ENCODE measurements around the gene FOSB. TPM values are rescaled to one million over a fixed set of nuclear protein-coding genes. Genes with fewer than 3 reads are reported as not detected.

FOSB gene
- total and polyA plus RNA-seq, 9 of the 15 experiments (the other 6 are each of a cell fraction or from before 2014, with no cell fraction given) = 0.11 to 2.7 (median 0.73) TPM

- TF ChIP-seq ELF4 (CRISPR knock-in tag; IDR thresholded peaks at IDR 0.05) (no peak), ETV6 (IDR thresholded peaks at IDR 0.05; ENCODE audit: borderline replicate concordance in 1 of 2, low read depth in 2 of 2, low read length in 1 of 2) (no peak), ETV6 (CRISPR knock-in tag; IDR thresholded peaks at IDR 0.05; ENCODE audit: borderline replicate concordance) (no peak), GABPA (tag; conservative IDR thresholded peaks at IDR 0.05; ENCODE audit: low read depth) (no peak; the same call in 1 of the 2 replicates), PRMT5 (CRISPR knock-in tag; IDR thresholded peaks at IDR 0.05) (no peak), GABPB2 (CRISPR knock-in tag; conservative IDR thresholded peaks at IDR 0.05) (no peak), SETDB1 (IDR thresholded peaks at IDR 0.05; ENCODE audit: low read length) (no peak), ZNF444 (CRISPR knock-in tag; IDR thresholded peaks at IDR 0.05) (no peak), CAMTA2 (CRISPR knock-in tag; conservative IDR thresholded peaks at IDR 0.05) (no peak), BACH1 (tag; IDR thresholded peaks at IDR 0.05) (peak; percentile 69; the same call in 1 of the 2 replicates), CHCHD3 (CRISPR knock-in tag; IDR thresholded peaks at IDR 0.05) (no peak), ZNF140 (CRISPR knock-in tag; IDR thresholded peaks at IDR 0.05) (no peak), RBFOX2 (IDR thresholded peaks at IDR 0.05; ENCODE audit: low read depth, low read length) (peak; percentile 49; the same call in 1 of the 2 replicates), KDM4B (IDR thresholded peaks at IDR 0.05; ENCODE audit: borderline replicate concordance in 2 of 2, low read depth in 1 of 2) (no peak), POLR3G (IDR thresholded peaks at IDR 0.05; ENCODE audit: extremely low read depth, insufficient read length, insufficient replicate concordance) (no peak), NONO (IDR thresholded peaks at IDR 0.05; ENCODE audit: low read depth in 2 of 2, low read length in 1 of 2) (peak in 1 of 2 experiments; percentile 44; a peak in 1 of 4 replicates), FOXA3 (CRISPR knock-in tag; conservative IDR thresholded peaks at IDR 0.05 in 1 of 2, IDR thresholded peaks at IDR 0.05 in 1 of 2) (peak in 1 of 2 experiments; percentile 55; a peak in 2 of 4 replicates), GTF2F1 (IDR thresholded peaks at IDR 0.05; ENCODE audit: low read depth, low read length) (no peak), HEY1 (CRISPR knock-in tag; IDR thresholded peaks at IDR 0.05; ENCODE audit: borderline replicate concordance) (peak; percentile 64; the same call in 1 of the 2 replicates), CBX8 (IDR thresholded peaks at IDR 0.05; ENCODE audit: borderline replicate concordance, extremely low read depth, low read depth, low read length, poor library complexity, severe bottlenecking) (no peak), MTA2 (IDR thresholded peaks at IDR 0.05; ENCODE audit: low read depth) (no peak), PPARD (CRISPR knock-in tag; IDR thresholded peaks at IDR 0.05) (no peak), WHSC1 (IDR thresholded peaks at IDR 0.05; ENCODE audit: low read length) (no peak), NFYB (IDR thresholded peaks at IDR 0.05; ENCODE audit: extremely low read depth, insufficient read length) (no peak), CBFA2T3 (IDR thresholded peaks at IDR 0.05) (no peak), PHB (CRISPR knock-in tag; IDR thresholded peaks at IDR 0.05) (no peak), MEF2D (tag; conservative IDR thresholded peaks at IDR 0.05; ENCODE audit: low read depth) (peak; percentile 67), NEUROD1 (IDR thresholded peaks at IDR 0.05; ENCODE audit: borderline replicate concordance, low read depth, low read length, partially characterized antibody) (peak; percentile 49), ZNF79 (CRISPR knock-in tag; IDR thresholded peaks at IDR 0.05; ENCODE audit: low read depth) (no peak), SNIP1 (IDR thresholded peaks at IDR 0.05; ENCODE audit: low read depth) (no peak)
Observed at GRCh38 chr19:45478454-45479238, 10.8 kb downstream of the FOSB start (continued).
